ENCODE data around the gene MCFD2. TPM values are rescaled to one million over a fixed set of nuclear protein-coding genes. Genes with fewer than 3 reads are reported as not detected.

MCFD2 gene
- total RNA-seq, 2 experiments from 2014 or later = 55.7 to 75.2 TPM

GRCh38 chr2:46891956-46892553, 23.6 kb downstream of the MCFD2 start:
- no peak for DNase-seq (ENCODE audit: low spot score)
- H3K27ac ChIP-seq (ENCODE audit: low read depth, low read length, poor library complexity, severe bottlenecking) = no peak overlapping the region
- no peak overlapping the region for H3K4me3 ChIP-seq (ENCODE audit: low read depth, low read length, poor library complexity, severe bottlenecking)
- no peaks in the 10 kb centered on the region for H4K20me1 ChIP-seq (ENCODE audit: insufficient read depth, low read length)
- TF ChIP-seq CTCF (conservative IDR thresholded peaks at IDR 0.05; ENCODE audit: low read length) (no peak), EZH2phosphoT487 (IDR thresholded peaks at IDR 0.05; ENCODE audit: borderline replicate concordance, low read depth, low read length) (no peak)
- H3K36me3 ChIP-seq (ENCODE audit: insufficient read depth, low read length) = no peaks in the 10 kb centered on the region
- no peak overlapping the region for H2AFZ ChIP-seq (ENCODE audit: low read length)
- H3K9me2 ChIP-seq (ENCODE audit: insufficient read depth, low read length) = no peaks in the 10 kb centered on the region
- H3K79me2 ChIP-seq (ENCODE audit: insufficient read depth, low read depth, low read length) = no peaks in the 10 kb centered on the region
- intact Hi-C loops (cut with micrococcal nuclease; ENCODE audit: unreplicated experiment) = no loop called here
- BruUV-seq (replicated peaks) = no TSS peak
- no peaks in the 10 kb centered on the region for H3K9me3 ChIP-seq (ENCODE audit: low read length)
- no peaks in the 10 kb centered on the region for H3K4me1 ChIP-seq (ENCODE audit: insufficient read depth, low read length, poor library complexity, severe bottlenecking)
- ChIA-PET CTCF (ENCODE audit: unreplicated experiment) (no interaction called here), POLR2A (no interaction called here)
- no peak overlapping the region for H3K4me2 ChIP-seq (ENCODE audit: low read length)

DNA sequence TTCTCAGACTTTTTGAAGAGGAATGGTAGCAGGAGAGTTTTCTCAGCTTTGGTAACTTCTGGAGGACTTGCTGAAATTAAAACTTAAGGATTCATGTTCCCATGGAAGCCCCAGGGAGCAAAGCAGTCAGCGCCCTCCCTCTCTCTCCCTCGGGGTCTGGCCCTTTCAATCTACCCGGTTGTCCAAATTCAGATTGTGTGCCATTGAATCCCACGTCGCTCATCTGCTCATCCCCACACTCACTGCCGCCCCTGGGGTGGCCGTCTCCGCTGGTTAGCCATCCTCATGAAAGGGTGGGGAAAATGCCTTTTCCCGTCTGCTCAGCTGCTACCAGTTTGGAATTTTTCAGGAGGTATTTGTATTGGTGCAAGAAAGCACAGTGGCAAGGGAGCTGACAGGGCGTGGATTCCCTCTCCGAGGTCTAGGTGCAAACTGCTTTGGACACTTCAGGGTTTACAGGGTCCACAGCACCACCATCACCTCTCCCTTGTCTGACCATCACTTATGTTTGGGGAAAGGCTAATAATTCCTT, 27.1 kb downstream of the MCFD2 start:
- Histone ChIP-seq H3K4me2 (ENCODE audit: low read length) (no peak overlapping the region), H3K4me3 (ENCODE audit: low read depth, low read length, poor library complexity, severe bottlenecking) (no peak overlapping the region), H3K9me2 (ENCODE audit: insufficient read depth, low read length) (no peaks in the 10 kb centered on the region), H3K36me3 (ENCODE audit: insufficient read depth, low read length) (no peaks in the 10 kb centered on the region), H2AFZ (ENCODE audit: low read length) (no peak overlapping the region), H3K27ac (ENCODE audit: low read depth, low read length, poor library complexity, severe bottlenecking) (no peak overlapping the region), H3K79me2 (ENCODE audit: insufficient read depth, low read depth, low read length) (no peaks in the 10 kb centered on the region), H3K9me3 (ENCODE audit: low read length) (no peaks in the 10 kb centered on the region), H4K20me1 (ENCODE audit: insufficient read depth, low read length) (no peaks in the 10 kb centered on the region), H3K4me1 (ENCODE audit: insufficient read depth, low read length, poor library complexity, severe bottlenecking) (no peaks in the 10 kb centered on the region)
- no TSS peak for BruUV-seq (replicated peaks)
- no peak for TF ChIP-seq CTCF (conservative IDR thresholded peaks at IDR 0.05; ENCODE audit: low read length)
- TF ChIP-seq EZH2phosphoT487 (IDR thresholded peaks at IDR 0.05; ENCODE audit: borderline replicate concordance, low read depth, low read length) = no peak
- no peak for DNase-seq (ENCODE audit: low spot score)
- ChIA-PET POLR2A (no interaction called here), CTCF (ENCODE audit: unreplicated experiment) (no interaction called here)
- intact Hi-C loops (cut with micrococcal nuclease; ENCODE audit: unreplicated experiment) = loop anchor here (5.0 kb wide), 1 partner anchor 236 kb away; no protein-coding TSS in a partner anchor
